ENCODE results near the gene OR10H1. TPM values are rescaled to one million over a fixed set of nuclear protein-coding genes. Genes with fewer than 3 reads are reported as not detected.
"Not testable (repeated sequence)": the region's sequence is repeated elsewhere in the genome, so short reads cannot be mapped to it uniquely, and the experiment has no call there.

OR10H1 gene
- polyA plus RNA-seq, 3 donors: 0.06 to 0.08 (median 0.08) TPM

DNA sequence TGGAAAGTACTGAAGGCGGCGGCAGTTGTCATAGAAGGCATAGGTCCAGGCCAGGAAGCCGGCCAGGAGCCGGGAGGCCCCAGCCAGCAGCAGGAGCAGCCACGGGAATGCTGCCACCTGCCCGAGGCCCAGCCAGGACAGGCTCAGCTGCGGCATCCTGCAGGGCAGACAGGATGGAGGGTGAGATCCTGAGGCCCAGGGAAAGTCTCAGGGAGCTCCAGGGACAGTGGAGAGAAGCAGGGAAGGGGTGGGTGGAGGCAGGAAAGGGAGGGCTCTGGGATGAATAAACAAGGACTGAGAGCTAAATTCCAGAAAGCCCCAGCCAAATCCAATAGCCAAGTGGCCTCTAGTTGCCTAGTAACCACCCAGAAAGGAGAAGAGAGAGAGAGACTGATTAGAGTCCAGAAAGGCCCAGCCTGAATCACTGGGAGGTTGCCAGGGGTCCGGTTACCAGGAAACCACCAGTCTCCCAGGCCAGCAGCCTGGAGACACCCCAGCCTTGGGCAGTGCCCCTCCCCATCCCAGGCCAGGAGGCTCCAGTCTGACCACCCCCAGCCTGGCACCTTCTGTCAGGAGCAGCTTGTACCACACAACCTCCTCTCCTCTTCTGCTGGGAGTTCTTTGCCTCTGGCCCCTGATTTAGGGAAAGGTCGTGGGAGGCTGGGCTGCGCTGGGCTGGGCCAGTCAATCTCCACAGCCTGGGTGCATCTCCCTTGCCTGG is 35.5 kb downstream of the OR10H1 start:
- peak in 4 of 11 donors; percentile 1 to 3 (median 2) for DNase-seq (ENCODE audit: extremely low read depth in 1 of 11, low read depth in 9 of 11, low spot score in 4 of 11)

DNA sequence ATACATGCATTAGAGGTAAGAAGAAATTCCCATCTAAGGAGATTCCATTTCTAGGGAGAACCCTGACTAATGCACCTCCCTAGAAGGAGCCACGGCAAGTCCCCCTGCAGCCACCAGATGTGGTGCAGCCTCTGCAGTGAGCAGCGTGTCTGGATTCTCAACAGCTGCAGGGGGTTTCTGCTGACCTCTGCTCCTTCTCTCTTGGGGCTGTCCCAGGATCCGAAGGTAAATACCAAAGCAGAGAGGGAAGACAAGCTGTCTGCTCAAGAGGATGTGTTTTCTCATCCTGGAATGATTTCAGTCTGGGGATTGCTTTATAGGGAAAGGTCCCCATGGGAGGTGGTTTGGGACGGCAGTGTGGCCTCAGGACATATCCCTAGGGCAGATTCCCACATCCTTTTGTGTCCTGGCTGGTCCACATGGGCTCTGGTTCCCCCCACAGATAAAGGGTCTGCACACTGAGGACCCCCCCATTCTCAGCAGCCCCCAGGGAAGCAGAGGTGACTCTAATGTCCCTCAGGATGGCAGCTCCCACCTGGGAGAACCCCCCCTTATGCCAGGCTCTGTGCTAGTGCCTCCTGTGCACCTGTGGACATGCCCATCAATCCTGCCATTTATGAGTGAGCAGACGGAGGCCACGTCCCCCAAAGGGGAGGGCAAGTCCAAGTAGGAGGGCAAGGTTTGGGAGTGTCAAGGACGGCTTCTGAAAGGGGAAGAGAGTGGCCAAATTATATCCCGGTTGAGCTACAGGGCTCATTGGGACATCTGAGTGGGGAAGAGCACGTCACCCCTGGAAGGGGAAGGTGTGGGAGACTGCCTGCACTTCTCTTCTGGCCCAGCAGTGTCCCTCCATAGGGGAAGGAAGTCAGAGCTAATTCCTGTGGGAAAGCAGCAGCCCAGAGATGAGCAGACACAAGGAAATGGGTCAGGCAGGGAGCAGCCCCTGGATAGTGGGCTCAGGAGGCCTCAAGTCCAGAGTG is 38.2 kb downstream of the OR10H1 start:
- DNase-seq (ENCODE audit: extremely low read depth in 1 of 11, low read depth in 9 of 11, low spot score in 4 of 11): no peak

DNA sequence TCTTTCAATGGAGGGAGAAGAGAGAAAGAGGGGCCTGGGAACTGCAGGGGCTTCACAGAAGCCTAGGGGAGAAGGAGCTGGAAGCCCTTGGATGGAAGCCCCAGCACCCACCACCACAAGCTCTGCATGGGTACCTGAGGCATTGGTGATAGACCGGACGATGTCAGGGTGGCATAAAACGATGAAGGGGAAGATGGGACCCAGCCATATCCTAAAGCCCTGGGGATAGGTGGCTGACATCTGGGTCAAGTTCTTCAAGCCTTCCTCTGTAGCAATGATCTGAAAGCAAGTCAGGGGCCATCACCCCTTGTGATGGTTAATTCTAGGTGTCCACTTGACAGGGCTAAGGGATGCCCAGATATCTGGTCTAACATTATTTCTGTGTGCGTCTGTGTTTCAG is 39.2 kb downstream of the OR10H1 start:
- DNase-seq (ENCODE audit: extremely low read depth in 1 of 11, low read depth in 9 of 11, low spot score in 4 of 11): no peak

DNA sequence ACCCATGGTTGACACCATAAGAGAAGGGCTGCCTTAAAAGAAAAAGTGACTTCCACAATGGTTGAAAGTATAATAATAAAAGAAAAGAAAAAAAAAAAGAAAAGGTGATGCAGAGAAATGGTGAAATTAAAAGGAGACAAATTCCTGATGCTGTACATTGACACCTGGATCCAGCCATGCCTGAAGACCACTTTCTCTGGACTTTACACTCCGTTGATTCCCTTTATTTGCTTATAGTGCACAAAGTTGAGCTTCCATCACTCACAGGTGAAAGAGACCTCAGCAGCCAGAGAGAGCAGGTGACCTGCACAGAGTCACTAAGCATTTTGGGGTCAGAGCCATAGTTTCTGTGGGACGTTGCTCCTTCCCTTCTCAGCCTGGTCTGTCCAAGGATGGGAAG is 40.2 kb downstream of the OR10H1 start:
- DNase-seq (ENCODE audit: extremely low read depth in 1 of 11, low read depth in 9 of 11, low spot score in 4 of 11): no peak

DNA sequence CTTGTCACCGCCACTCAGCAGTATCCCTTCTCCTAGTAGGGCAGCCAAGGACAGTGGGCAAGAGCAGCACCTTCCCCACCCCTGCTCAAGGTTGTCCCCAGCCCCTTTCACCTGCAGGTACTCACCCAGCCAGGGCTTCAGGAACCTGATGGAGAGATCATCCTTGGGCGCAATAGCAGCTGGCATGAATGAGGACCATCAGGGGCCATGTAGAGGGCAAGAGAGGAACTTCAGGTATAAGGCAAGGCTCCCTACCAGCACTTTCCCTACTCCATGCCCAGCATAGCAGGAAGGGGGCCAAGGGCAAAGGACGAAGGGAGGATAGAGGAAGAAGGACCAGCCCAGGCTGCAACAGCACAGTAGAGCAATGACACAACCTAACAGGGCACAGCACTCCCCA is 41.3 kb downstream of the OR10H1 start:
- DNase-seq (ENCODE audit: extremely low read depth in 1 of 11, low read depth in 9 of 11, low spot score in 4 of 11): not testable (repeated sequence)

DNA sequence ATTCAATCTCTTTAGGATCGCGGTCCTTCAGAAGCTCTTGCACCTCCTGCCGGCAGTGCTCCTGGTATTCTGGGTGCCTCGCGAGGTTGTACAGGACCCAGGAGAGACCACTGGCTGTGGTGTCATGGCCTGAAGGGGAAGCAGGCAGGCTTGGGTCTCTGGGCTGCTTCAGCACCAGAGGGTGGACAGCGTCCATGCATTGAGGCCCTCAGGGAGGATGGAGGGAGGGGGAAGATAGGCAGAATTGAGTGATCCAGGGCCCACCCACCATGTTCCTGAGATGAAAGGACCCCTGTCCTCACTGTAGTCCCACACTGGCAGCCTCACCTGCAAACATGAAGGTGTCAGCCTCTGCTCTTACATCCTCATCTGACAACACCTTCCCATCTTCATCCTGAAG is 45.9 kb downstream of the OR10H1 start:
- peak in 3 of 11 donors; percentile 8 to 13 (median 12) for DNase-seq (ENCODE audit: extremely low read depth in 1 of 11, low read depth in 9 of 11, low spot score in 4 of 11)

DNA sequence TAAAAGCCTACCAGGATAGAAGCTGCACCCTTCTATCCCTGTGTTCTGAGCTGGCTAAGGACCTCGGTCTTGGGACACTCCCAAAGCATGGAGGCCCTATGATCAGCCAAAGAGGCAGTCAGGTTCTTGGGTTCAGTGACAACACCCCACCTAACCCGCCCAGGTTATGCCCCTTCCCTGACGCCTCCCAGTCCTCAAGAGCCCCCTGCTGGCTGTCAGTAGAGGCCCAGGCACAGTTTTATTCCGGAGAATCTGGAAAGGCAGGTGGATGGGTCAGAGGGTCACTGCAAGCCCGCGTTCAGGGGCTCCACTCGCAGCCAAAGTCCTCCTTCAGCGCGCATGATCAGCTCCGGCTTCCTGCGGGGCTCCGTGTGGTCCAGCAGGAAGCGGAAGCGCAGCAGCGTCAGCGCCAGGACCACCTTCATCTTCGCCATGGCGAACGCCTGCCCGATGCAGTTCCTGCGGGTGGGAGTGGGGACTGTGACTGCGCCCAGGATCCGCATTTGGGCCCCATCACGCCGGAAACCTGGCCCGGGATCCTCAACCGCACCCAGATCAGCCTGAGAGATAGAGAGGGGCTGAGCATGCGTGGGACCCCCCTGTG is 55.4 kb downstream of the OR10H1 start:
- DNase-seq (ENCODE audit: extremely low read depth in 1 of 11, low read depth in 9 of 11, low spot score in 4 of 11): no peak

DNA sequence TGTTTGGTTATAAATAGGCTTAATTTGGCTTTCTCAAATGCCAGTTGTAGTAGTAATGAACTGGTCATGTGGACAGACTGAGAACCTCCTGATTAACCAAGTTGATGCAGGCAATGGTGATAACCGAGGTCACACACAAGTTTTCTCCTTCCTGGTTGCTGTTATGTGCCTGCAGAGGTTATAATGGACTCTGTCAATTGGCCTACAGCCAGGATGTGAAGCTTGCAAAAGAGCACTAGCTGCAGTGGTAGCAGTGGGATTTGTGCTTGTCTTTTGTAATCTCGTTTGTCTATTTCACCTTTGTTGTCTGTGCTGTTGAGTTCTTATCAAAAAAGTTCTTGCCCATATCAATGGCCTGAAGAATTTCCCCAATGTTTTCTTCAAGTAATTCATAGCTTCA is 57.1 kb downstream of the OR10H1 start:
- DNase-seq (ENCODE audit: extremely low read depth in 1 of 11, low read depth in 9 of 11, low spot score in 4 of 11): no peak

Other genes with a start within 250 kb of the OR10H1 start
- gene CYP4F8, start 200.4 kb downstream of the OR10H1 start, polyA plus RNA-seq (ENCODE audit: insufficient read length in 3 of 3): not detected
- gene CYP4F3, start 174.8 kb downstream of the OR10H1 start, polyA plus RNA-seq (ENCODE audit: insufficient read length in 3 of 3): under 1 TPM; 0.37 to 0.92 (median 0.62) TPM
- 1 to 10 TPM in 1 of 3 donors, under 1 TPM in 1, not detected in 1; 0.62 to 1.3 TPM for gene CYP4F12, start 142.6 kb downstream of the OR10H1 start, polyA plus RNA-seq (ENCODE audit: insufficient read length in 3 of 3)
- gene OR10H2, start 87.6 kb downstream of the OR10H1 start, polyA plus RNA-seq (ENCODE audit: insufficient read length in 3 of 3): not detected
- gene OR10H3, start 77.7 kb downstream of the OR10H1 start, polyA plus RNA-seq (ENCODE audit: insufficient read length in 3 of 3): not detected
- under 1 TPM; 0.06 to 0.09 (median 0.09) TPM for gene OR10H5, start 28.0 kb downstream of the OR10H1 start, polyA plus RNA-seq (ENCODE audit: insufficient read length in 3 of 3)
- under 1 TPM in 2 of 3 donors, not detected in 1; 0.39 to 0.53 TPM for gene CYP4F2, start 82.4 kb upstream of the OR10H1 start, polyA plus RNA-seq (ENCODE audit: insufficient read length in 3 of 3)
- gene CYP4F11, start 118.9 kb upstream of the OR10H1 start, polyA plus RNA-seq (ENCODE audit: insufficient read length in 3 of 3): under 1 TPM; 0.17 to 0.86 (median 0.34) TPM
- not detected for gene OR10H4, start 133.3 kb upstream of the OR10H1 start, polyA plus RNA-seq (ENCODE audit: insufficient read length in 3 of 3)